Measurements from ENCODE around the gene LAD1.

GRCh38 chr1:201436969-201437368, 37.8 kb upstream of the LAD1 start:
- TF ChIP-seq CTCF (conservative IDR thresholded peaks at IDR 0.05 in 1 of 2, IDR thresholded peaks at IDR 0.05 in 1 of 2; ENCODE audit: low read depth in 1 of 2, low read length in 2 of 2) (no peak), EZH2 (IDR thresholded peaks at IDR 0.05; ENCODE audit: low read length, missing control alignments) (no peak)

All from fibroblast of lung (primary cell).